WERI-Rb-1 (cell line): Measurements from ENCODE around the gene TMEM178B.
"Not testable (repeated sequence)": the region's sequence is repeated elsewhere in the genome, so short reads cannot be mapped to it uniquely, and the experiment has no call there.

Experiments used
- DNase-seq: peaks from one replicate; pipeline ENCODE4 v3.0.0-alpha.2; 2020
- H3K27ac ChIP-seq: fragments of 250-450 bp; sonication (Bioruptor Pico); 2 replicates; pipeline ENCODE4 v1.5.1; 2020; ENCODE audit warnings: mild to moderate bottlenecking, moderate library complexity
- H3K27me3 ChIP-seq: fragments of 250-450 bp; sonication (Bioruptor Pico); 2 replicates; pipeline ENCODE4 v1.5.1; 2021; ENCODE audit warnings: mild to moderate bottlenecking, low read depth, moderate library complexity; ENCODE audit not compliant: insufficient read depth, severe bottlenecking
- H3K36me3 ChIP-seq: fragments of 250-450 bp; sonication (Bioruptor Pico); 2 replicates; pipeline ENCODE4 v1.5.1; 2020; ENCODE audit warnings: mild to moderate bottlenecking, moderate library complexity
- H3K4me3 ChIP-seq: 2 replicates; pipeline ENCODE4 v1.5.1; 2011; ENCODE audit warnings: low read depth, mild to moderate bottlenecking, control low read depth, low read length
- H3K9me3 ChIP-seq: fragments of 250-450 bp; sonication (Bioruptor Pico); 2 replicates; pipeline ENCODE4 v1.5.1; 2021; ENCODE audit warnings: mild to moderate bottlenecking, moderate library complexity; ENCODE audit not compliant: severe bottlenecking
- TF ChIP-seq, protein P1 (sequence below): IDR thresholded peaks from 2 replicates; pipeline ENCODE4 v1.5.1; 2011; ENCODE audit warnings: low read depth, mild to moderate bottlenecking, control low read depth, inconsistent platforms, low read length

Gene TMEM178B

DNA sequence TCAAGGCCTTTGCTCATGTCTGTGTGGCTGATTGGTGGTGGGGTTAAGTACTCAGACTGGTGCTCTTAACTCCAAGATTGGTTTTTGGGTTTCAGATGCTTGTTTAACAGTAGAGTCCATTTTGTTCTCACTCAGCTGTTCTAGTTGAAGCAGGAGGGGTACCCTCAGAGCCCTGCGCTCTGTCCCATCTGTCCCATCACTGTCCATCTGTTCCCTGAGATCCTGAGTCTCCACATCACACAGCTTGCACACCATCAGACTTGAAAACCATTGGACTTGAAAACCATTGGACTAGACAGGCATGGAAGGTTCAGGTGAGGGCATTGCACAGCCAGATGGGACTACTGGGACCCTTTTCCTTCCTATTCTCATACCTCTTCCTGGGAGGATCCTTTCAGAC, 39.3 kb downstream of the TMEM178B start:
- H3K4me3 ChIP-seq: no peak overlapping the region
- H3K36me3 ChIP-seq: no peaks in the 10 kb centered on the region
- TF ChIP-seq, protein P1, sequence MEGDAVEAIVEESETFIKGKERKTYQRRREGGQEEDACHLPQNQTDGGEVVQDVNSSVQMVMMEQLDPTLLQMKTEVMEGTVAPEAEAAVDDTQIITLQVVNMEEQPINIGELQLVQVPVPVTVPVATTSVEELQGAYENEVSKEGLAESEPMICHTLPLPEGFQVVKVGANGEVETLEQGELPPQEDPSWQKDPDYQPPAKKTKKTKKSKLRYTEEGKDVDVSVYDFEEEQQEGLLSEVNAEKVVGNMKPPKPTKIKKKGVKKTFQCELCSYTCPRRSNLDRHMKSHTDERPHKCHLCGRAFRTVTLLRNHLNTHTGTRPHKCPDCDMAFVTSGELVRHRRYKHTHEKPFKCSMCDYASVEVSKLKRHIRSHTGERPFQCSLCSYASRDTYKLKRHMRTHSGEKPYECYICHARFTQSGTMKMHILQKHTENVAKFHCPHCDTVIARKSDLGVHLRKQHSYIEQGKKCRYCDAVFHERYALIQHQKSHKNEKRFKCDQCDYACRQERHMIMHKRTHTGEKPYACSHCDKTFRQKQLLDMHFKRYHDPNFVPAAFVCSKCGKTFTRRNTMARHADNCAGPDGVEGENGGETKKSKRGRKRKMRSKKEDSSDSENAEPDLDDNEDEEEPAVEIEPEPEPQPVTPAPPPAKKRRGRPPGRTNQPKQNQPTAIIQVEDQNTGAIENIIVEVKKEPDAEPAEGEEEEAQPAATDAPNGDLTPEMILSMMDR: no peak
- no peak overlapping the region for H3K27ac ChIP-seq
- no peaks in the 10 kb centered on the region for H3K27me3 ChIP-seq
- no peak for DNase-seq
- H3K9me3 ChIP-seq: no peaks in the 10 kb centered on the region

DNA sequence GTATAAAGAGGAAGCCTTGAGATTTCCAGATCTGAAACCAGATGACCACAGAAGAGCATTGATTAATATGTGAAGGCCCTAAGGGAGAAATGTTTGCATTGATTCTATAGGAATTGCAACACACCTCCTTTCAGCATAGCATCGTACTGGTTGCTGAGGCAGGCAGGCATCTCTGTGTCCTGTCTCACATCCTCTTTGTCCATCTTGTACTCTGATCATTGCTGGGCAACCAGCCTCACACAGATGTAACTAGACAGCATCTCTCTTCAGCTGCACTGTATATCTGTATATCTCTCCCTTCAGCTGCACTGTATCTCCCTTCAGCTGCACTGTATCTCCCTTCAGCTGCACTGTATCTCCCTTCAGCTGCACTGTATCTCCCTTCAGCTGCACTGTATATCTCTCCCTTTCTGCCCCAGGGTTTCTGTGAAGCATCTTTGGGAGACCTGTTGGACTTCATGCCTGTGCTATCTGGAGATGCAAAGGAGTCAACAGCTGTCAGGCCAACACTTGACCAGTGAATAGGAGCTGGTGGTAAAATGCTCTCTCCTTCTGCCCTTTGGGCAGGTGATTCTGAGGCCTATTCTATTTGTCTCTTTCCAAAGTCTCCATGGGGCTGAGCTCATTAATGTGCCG, 40.3 kb downstream of the TMEM178B start:
- Histone ChIP-seq H3K36me3 (no peaks in the 10 kb centered on the region), H3K27me3 (no peaks in the 10 kb centered on the region), H3K27ac (no peak overlapping the region), H3K4me3 (no peak overlapping the region), H3K9me3 (no peaks in the 10 kb centered on the region)
- DNase-seq: no peak
- TF ChIP-seq, protein P1: no peak

DNA sequence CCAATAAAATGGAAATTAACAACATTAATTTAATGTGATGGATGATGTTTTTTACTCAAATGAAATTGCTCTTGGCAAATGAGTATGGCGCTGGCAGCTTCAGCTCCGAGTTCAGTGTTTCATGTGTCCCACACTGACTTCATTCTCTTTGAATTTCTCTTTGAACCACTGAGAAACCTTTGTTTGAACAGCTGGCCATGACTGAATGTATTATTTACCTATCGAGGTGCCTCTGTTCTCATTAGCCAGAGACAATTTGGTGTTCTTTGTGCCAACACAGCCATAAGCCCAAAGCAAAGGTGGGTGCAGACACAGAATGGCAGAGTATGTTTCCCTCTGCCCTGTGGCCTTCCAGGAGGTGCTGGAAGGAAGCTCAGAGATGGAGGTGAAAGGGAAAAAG, 42.1 kb downstream of the TMEM178B start:
- Histone ChIP-seq H3K36me3 (no peaks in the 10 kb centered on the region), H3K27ac (no peak overlapping the region), H3K9me3 (no peaks in the 10 kb centered on the region), H3K4me3 (no peak overlapping the region), H3K27me3 (no peaks in the 10 kb centered on the region)
- TF ChIP-seq, protein P1: no peak
- DNase-seq: no peak

DNA sequence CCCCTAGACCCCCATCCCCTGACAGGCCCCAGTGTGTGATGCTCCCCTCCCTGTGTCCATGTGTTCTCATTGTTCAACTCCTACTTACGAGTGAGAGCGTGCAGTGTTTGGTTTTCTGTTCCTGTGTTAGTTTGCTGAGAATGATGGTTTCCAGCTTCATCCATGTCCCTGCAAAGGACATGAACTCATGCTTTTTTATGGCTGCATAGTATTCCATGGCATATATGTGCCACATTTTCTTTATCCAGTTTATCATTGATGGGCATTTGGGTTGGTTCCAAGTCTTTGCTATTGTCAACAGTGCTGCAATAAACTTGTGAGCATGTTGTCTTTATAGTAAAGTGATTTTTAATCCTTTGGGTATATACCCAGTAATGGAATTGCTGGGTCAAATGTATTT, 42.8 kb downstream of the TMEM178B start:
- not testable (repeated sequence) for DNase-seq, H3K36me3 ChIP-seq, H3K4me3 ChIP-seq, H3K27me3 ChIP-seq, H3K9me3 ChIP-seq, H3K27ac ChIP-seq

DNA sequence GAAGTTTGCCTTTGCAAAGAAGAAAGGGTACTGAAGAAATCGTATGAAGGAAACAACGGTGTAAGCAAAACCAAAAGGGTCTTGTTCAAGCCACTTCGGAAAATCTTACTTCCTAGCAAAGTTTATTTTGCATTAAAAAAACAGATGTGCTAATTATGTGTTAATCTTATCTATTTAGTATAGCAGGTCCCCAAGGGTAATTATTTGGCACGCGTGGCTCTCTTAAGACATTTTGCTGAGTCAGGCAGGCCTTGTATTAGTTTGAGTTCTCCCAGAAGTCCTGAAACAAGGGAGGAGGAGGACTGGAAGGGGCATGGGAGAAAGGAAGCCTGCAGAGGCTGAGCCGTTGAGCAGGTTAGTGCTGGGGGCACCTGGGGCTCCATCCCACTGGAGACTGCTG, 44.9 kb downstream of the TMEM178B start:
- DNase-seq: no peak
- H3K4me3 ChIP-seq: no peak overlapping the region
- H3K36me3 ChIP-seq: no peaks in the 10 kb centered on the region
- H3K27ac ChIP-seq: no peak overlapping the region
- TF ChIP-seq, protein P1: no peak
- no peaks in the 10 kb centered on the region for H3K27me3 ChIP-seq
- H3K9me3 ChIP-seq: no peaks in the 10 kb centered on the region

DNA sequence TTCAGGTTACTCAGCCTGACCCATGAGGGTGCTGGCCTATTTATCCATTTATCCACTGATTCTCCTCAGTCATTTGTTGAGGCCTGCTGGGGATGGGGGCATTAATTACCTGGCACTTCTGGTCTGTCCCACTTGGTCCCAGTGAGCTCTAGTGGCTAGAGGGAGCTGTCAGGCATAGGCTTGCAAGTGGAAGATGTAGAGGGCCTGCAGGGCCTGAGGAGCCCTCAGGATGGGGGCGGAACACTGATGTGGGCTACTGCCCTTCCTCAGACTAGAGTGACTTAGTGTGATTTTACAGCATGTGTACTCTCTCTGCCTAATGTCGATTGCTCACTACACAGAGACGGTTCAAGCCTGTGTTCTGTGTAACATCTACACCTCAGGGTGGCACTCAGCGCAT, 45.3 kb downstream of the TMEM178B start:
- no peaks in the 10 kb centered on the region for H3K36me3 ChIP-seq
- no peaks in the 10 kb centered on the region for H3K27me3 ChIP-seq
- H3K9me3 ChIP-seq: no peaks in the 10 kb centered on the region
- no peak overlapping the region for H3K4me3 ChIP-seq
- H3K27ac ChIP-seq: no peak overlapping the region
- TF ChIP-seq, protein P1: no peak
- no peak for DNase-seq
